ENCODE data around the gene LRTM2.
"Not testable (repeated sequence)": the region's sequence is repeated elsewhere in the genome, so short reads cannot be mapped to it uniquely, and the experiment has no call there.

The LRTM2 gene

DNA sequence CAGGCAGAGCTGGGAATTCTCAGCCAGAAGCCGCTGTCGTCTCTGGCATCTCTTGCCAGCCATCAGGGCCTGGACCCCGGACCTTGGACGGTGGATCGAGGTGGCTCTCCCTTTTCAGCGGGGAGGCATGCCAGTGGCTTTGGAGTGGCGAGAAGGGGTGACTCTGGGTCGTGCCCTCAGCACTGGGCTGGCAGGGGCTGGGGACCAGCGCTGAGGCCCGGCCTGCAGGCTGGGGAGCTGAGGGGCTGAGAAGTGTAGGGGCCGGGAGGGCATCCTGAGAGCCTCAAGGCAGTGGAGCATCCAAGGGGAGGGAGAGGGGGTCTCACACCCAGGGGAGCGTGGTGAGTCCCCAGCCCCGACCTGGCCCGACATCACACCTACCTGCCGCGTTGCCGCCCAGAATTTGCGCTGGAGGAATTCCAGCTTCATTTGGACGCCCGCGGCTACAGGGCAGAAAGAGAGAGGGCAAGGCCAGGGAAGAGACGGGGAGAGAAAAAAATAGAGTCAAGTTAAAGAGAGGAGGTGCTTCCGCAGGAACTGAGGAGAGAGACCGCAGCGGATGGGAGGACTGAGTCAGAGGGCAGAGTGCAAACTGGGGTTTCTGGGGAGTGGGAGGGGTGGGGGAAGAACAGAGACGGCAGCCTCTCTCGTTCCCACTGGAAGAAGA is 9.0 kb upstream of the LRTM2 start:
- no peak for DNase-seq

GRCh38 chr12:1811948-1812291 is 8.4 kb upstream of the LRTM2 start:
- DNase-seq: no peak

- peak in 6 of 14 donors; percentile 15 to 59 (median 34) for DNase-seq
Measured at GRCh38 chr12:1812650-1813302, 7.6 kb upstream of the LRTM2 start.

DNA sequence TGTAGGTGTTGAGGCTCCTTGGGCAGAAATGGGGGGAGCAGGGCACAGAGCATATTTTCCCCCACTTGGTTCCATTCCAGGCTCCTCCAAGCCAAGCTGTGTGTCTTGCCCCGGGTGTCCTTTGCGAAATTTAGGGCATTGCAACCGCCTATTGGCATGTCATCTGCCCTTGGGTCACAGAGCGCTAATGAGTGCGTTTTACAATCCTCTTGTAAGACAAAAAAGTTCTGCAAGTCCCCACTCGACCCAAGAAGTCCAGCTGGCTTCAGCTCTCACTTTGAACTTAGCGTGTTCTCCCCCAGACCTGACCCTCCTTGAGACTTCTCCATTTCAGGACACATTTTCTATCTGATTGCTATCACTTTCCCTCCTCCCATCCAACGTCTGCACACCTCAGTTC is 6.1 kb upstream of the LRTM2 start:
- no peak for DNase-seq

DNA sequence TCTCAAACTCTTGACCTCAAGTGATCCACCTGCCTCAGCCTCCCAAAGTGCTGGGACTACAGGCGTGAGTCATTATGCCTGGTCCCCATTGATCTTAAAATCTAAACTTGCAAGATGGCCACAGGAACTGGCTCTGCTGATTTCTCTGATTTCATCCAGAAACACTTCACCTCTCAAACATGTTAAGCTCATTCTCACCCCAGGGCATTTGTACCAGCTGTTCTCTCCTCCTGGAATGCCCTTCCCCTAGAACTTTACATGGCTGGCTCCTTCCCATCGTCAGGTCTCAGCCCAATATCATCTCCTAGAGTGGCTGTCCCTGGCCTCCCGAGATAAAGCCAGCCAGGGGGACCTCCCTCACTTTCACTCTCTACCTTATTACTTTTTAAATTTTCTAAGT is 5.3 kb upstream of the LRTM2 start:
- no peak for DNase-seq

DNA sequence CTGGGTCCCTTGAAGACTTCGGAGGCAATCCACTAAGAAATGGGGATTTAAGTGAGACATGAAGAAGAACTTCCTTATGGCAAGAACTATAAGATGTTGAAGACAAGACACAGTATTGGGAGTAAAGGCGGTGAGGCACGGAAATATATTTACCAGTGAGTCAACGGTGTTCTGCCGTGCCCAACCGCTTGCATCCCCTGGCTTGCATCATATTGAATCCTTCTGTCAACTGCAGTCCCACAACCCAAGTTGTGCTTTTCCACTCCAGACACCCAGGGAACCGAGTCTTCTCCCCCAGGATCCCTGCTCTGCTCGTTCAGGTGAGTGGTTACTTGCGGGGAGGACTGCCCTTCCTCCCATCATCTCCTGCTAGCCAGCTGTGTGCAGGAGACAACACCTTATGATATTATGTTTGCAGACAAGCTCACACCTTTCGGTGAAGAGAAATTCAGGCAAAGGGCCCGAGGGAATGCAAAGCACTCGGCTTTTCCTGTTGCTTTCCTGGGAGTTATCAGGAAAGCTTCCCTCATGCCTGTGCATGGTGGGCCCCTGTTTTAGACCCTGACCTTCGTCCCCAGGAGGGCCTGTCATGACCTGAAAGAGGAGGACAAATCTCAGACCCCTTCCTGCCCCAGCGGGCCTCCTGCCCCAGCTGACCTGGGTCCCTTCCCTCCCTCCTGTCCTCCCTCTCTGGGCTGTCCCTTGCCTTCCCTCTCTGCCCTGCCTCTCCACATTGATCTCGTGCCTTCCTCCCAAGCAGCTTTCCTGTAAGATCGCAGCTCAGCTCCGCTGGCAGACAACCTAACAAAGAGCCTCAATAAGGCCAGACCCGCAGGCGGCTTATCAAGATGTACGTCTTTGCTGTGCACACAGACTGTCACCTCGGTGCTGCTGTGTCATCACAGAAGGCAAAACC is 4.3 kb upstream of the LRTM2 start:
- no peak for DNase-seq

DNA sequence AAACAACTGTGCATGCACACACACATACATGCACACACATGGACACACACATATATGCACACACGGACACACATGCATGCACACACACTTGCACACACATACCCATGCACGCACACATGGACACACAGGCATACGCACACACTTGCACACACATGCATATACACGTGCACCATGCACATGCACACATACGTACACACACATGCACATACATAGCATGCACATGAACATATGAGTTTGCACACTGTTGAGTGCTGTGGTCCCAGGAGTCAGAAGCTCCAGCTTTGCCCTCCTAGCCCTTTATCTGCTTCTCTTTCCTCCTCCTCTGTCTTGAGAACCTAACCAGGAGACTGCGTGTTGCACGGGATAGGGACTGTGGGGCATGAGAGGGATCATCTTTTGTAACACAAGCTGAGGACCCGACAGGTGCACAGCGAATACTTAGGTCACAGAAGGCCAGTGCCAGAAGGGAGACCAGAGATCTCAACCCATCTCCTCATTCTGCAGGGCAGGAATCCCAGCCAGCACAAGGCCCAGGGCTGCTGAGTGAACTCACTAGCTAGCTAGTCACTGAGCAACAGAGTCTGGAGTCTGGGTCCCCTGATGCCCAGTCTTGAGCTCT is 3.5 kb upstream of the LRTM2 start:
- DNase-seq: no peak

DNA sequence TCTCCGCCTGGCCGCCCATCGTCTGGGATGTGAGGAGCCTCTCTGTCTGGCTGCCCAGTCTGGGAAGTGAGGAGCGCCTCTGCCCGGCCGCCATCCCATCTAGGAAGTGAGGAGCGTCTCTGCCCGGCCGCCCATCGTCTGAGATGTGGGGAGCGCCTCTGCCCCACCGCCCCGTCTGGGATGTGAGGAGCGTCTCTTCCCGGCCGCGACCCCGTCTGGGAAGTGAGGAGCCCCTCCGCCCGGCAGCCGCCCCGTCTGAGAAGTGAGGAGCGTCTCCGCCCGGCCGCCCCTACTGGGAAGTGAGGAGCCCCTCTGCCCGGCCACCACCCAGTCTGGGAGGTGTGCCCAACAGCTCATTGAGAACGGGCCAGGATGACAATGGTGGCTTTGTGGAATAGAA is 2.4 kb upstream of the LRTM2 start:
- not testable (repeated sequence) for DNase-seq

DNA sequence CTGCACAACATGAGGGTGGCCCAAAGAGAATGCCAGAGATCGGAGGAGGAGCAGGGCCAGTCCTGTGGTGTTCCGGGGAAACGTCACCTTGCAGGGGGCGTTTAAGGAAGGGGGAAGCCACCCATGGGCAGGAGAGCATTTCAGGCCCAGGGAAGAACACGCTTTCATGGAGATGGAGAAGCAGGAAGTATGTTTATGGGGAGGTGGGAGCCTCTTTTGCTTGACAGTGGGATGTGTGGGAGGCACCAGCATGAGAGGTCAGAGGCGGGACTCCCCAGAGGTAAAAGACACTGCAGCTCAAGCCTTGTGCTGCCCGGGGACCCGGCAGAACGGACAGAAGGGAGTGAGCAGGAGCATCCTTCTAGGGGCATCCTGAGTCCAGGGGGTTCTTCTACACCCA is 1.3 kb upstream of the LRTM2 start:
- DNase-seq: no peak

DNA sequence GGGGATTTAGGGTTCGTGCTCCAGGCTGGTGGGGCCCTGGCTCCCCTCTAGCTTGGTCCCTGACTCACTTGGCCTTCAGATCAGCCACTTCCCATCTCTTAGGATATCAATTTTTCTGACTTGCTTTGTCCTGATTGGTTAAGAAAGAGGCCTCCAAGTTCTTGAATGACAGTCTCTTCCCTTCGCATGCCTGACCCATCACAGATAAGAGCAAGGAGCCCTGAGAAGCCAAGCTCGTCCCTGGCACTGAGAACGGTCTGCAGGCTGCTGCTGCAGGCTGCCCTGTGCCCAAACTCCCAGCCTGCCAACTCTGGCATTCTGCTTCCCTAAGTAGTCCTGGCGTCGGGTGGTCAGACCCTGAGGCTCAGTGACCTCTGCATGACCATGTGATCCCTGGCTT is 794 bp upstream of the LRTM2 start:
- no peak for DNase-seq

DNA sequence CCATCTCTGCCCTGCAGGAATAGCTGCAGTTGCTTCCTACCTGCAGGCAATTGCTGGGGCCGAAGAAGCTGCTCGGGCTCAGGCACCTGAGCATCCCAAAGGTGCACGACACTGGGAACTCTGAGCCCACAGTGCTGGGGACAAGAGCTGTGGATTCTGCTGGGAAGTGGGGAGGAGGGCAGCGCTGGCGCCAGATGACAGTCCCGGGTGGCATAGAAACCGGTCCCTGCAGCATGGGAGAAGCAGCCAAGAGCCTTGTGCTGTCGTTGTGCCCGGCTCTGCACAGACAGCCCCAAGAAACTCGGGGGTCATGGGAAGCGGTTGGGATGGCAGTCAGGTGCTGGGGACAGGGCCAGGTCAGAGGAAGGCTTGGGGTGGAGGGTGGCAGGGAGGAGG is 529 bp downstream of the LRTM2 start:
- no peak for DNase-seq

DNA sequence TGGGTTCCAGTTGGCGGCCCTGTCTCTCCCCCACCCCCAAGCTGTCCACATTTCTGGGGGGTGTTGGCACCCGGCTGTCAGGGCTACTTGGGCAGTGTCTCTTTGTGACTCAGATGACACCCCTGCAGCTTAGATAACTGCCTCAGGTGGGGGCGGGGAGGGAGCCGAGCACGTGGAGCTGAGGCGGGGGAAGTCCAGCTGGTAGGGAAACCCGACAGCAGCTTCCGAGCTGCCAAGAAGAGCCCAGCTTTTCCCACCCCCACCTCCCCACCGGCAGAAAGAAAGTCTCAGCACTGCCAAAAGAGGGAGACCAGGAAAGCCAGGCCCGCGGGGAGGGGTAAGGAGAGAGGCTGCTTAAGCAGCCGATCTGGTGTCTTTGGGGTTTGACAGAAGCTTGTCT is 1.4 kb downstream of the LRTM2 start:
- no peak for DNase-seq

GRCh38 chr12:1822699-1823098 is 2.3 kb downstream of the LRTM2 start:
- no peak for DNase-seq

GRCh38 chr12:1823237-1823636 is 2.9 kb downstream of the LRTM2 start:
- no peak for DNase-seq

GRCh38 chr12:1825382-1826102 is 5.2 kb downstream of the LRTM2 start:
- no peak for DNase-seq

- no peak for DNase-seq
Measured at GRCh38 chr12:1826401-1826800, 6.0 kb downstream of the LRTM2 start.

DNA sequence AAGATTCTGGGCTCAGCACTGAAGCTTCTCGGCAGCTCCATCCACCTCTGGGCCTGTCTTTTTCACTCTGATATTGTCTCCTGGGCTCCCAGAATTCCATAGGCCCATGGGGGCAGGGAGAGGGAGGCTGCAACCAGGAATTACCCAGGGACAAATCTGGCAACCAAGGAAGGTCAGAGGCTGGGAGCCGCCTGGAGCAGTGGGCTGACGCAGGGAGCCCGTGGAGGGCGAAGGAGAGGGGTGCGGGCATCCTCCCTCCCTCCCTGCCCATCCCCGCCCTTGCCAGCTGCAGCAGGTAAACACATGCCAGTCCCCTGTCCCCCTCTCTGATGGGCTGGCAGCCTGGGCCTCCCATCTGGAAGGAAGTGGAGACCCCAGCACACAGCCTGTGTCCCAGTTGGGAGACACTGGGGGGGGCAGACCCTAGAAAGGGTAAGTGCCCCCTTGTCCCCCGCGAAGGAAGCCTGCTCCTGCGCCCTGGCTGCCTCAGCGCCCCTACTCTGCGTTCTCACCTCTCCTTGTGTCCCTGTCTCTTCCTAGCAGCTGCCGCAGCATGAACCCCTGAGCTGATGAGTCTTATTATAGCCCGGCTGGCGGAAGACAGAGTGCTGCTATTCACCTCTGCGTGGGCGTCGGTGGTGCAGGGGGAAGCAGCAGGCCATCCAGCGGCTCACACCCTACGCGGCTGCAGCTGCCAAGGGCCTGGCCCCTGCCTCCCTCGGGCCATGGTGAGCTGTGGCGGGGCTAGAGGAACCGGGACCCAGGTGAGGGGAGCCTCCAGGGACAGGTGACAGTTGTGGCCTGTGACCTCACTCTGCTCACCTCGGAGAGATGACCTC is 6.7 kb downstream of the LRTM2 start:
- DNase-seq: no peak

DNA sequence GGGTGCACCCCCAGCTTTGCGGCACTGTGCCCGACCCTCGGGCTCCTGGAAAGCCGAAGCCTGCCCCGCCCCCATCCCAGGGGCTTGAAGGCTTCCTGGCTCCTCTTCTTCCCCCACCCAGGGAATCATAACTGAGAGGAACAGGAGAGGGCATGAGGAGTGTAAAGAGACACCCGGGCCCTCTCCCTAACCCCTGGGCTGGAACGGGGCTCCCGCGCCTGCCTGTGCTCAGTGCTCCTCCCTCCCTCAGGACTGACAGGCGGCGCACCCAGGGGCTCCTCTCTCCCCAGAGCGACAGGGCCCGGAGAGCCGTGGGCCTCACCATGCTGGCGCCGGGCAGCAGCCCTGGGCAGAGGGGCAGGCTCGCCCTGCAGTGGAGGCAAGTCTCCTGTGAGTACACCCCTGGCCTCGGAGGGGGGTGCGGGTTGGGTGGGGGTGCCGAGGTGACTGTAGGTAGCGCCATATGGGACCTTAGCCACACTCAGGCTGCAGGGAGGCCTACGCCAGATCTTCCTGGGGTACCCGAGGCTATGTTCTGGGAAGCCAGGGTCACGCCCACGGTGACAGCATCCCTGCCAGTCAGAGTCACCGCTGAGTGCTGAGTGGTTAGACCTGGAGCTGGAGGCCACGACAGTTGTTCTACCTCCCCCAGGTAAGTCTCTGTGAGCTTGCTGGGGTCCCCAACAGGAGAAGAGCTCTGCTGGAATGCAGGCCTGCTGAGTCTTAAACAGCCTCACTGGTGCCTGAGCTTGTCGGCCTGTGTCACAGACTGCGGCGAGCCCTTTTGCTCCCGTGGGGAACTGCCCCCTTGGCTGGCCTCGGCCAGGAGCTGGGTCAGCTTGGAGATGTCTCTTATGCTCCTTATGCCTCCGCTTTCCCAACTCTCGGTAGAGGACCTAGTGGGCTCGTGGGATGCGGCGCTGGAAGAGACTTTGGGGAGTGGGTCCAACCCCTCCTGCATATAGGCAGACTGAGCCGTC is 7.8 kb downstream of the LRTM2 start:
- DNase-seq: no peak

DNA sequence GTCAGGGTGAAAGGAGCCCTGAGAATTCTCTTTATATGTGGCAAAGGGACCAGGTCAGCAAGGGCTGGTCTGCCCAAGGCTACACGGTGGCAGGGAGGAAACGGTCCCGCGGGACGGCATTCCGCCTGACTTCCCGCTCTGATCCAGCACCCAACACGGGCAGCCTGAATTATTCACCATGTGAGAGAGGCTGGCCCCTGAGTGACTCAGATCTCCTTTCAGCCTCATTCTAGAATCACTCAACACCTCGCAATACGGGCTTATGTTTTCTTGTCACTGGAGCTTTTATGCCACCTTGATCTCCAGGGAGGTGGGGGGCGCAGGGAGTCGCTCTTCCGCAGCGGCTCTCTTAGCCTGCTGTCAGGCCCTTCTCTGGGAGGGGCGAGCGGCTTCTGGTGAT is 8.5 kb downstream of the LRTM2 start:
- no peak for DNase-seq

DNA sequence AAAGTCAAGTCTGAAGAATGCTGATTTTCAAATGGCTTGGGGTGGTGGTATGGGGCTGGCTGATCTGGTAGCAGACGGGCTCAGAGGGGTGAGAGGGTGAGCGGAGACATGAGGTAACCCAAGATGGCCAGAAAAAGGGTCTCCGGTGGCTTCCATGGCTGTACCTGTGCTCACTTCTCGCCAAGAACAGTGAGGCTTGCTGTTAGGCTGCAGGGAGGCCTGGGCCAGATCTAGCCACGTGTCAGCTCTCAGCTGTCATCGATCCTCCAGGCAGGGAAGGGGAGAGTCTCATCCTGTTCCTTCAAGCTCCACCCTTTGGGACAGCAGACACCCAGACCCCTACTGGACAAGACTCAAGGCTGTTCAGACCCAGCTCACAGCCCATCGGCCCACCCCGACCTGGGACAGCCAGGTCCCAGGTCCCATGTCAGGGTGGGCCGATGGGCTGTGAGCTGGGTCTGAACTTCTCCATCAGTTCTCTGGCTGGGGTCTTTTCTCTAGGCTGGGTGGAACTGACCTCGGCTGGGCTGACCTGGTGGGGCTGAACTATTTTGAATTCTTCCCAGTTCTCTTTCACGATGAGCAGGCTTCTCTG is 9.0 kb downstream of the LRTM2 start:
- no peak for DNase-seq

All from C1 segment of cervical spinal cord (tissue), 14 donors.